ENCODE results near the gene ATP11B. TPM values are rescaled to one million over a fixed set of nuclear protein-coding genes. Genes with fewer than 3 reads are reported as not detected.
A peak's percentile ranks its signal among the peaks of the same experiment; 100 is the strongest.

Gene ATP11B
- total and polyA plus RNA-seq, 9 of the 15 experiments (the other 6 are each of a cell fraction or from before 2014, with no cell fraction given), result 11.9 to 68.7 (median 41.8) TPM

DNA sequence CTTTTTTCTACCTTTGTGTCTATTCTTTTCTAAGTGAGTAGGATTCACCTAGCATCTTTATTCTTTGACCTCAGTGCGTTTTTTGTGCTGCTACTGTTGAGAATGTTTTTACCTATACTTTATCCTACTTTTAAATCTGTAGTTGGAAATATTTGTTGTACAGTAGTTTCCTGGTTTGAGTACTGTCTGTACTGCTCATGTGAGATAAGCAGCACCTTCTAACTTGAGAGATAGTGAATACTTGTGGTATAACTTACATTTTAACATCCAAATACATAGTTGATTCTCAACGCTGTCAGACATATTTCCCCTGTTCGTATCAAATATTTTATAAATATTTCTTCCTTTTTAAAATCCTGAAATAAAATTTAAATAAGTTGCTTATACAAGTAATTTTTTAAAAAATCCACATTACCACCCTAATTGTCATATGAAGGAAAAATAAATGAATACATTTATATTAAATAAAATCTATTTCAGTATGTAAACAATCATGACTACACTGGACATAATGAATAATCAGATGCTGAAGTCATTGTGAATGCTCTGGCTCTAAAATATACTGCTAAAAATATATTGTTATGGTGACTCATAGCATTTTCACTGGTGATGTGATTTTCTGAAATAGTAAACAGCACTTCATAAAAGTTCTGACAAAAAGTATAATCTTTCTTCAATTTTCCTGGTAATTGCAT is 17.4 kb downstream of the ATP11B start:
- ChIA-PET POLR2A (interaction anchor here (0.7 to 1.4 kb wide), 2 partner anchors 13 to 17 kb away, joined by 3 read pairs; no protein-coding TSS in a partner anchor), CTCF (ENCODE audit: low intra/inter-chr PET ratio) (interaction anchor here (0.6 kb wide), 1 partner anchor 967 kb away, joined by 3 read pairs; no protein-coding TSS in a partner anchor)
- ATAC-seq, result peak; percentile 69
- H3K9me3 ChIP-seq (replicated peaks; ENCODE audit: control insufficient read depth, insufficient read depth, low read depth, low read length), result no peaks in the 10 kb centered on the region
- FAIRE-seq, result peak; percentile 71
- no TSS peak for BruUV-seq (replicated peaks)
- no peaks in the 10 kb centered on the region for H3K9me1 ChIP-seq (ENCODE audit: control insufficient read depth, insufficient read depth, low read length)
- no peak overlapping the region for H3K4me3 ChIP-seq
- H3K79me2 ChIP-seq (ENCODE audit: control insufficient read depth, insufficient read depth, low read length), result peaks cover 100% of the 10 kb centered on the region
- intact Hi-C loops (cut with micrococcal nuclease) (no loop called here), in situ Hi-C loops (cut with MboI) (no loop called here)
- DNase-seq (ENCODE audit: extremely low read depth in 1 of 4, low spot score in 3 of 4), result peak in 1 of 4 experiments; percentile 42
- H2AFZ ChIP-seq (ENCODE audit: low read depth, low read length), result no peak overlapping the region
- peaks cover 13 to 52% of the 10 kb centered on the region in 2 experiments for H3K4me1 ChIP-seq (replicated peaks in 1 of 2; ENCODE audit: control insufficient read depth in 2 of 2, insufficient read depth in 2 of 2, low read length in 2 of 2)
- H3K9ac ChIP-seq (ENCODE audit: insufficient read depth in 1 of 2, low read depth in 2 of 2, low read length in 2 of 2), result no peak overlapping the region
- H3K27me3 ChIP-seq (ENCODE audit: control insufficient read depth in 2 of 2, insufficient read depth in 2 of 2, low read length in 2 of 2), result no peaks in the 10 kb centered on the region
- no peak overlapping the region for H3K4me2 ChIP-seq (ENCODE audit: insufficient read depth, low read length)
- 0% methylated on average over 3 of the region's 3 CpGs for WGBS (ENCODE audit: insufficient coverage, low coverage, missing lambda C conversion rate)
- peak overlapping the region; percentile 17; the same call in 2 of the 3 replicates for H3K27ac ChIP-seq (ENCODE audit: extremely low read depth, low read depth, low read length)
- no peaks in the 10 kb centered on the region; the same call in 2 of the 3 replicates for H3K36me3 ChIP-seq (ENCODE audit: control insufficient read depth, insufficient read depth, low read length)
- 0 out of 2 replicates have a peak, but pooled peaks cover 3% of the 10 kb centered on the region for H4K20me1 ChIP-seq (replicated peaks; ENCODE audit: control insufficient read depth, insufficient read depth, low read length)
- TF ChIP-seq ZBED1 (IDR thresholded peaks at IDR 0.05) (no peak), ZNF551 (CRISPR knock-in tag; IDR thresholded peaks at IDR 0.05) (no peak), SMARCE1 (IDR thresholded peaks at IDR 0.05) (peak; percentile 72), ZNF324 (CRISPR knock-in tag; IDR thresholded peaks at IDR 0.05) (no peak), MTA3 (IDR thresholded peaks at IDR 0.05; ENCODE audit: borderline replicate concordance) (no peak), ZEB2 (IDR thresholded peaks at IDR 0.05) (0 out of 2 replicates have a peak, but pooled peaks have one; percentile 36), DPF2 (IDR thresholded peaks at IDR 0.05) (peak; percentile 59; the same call in 1 of the 2 replicates), GABPB2 (CRISPR knock-in tag; conservative IDR thresholded peaks at IDR 0.05) (no peak), KLF13 (tag; IDR thresholded peaks at IDR 0.05; ENCODE audit: borderline replicate concordance, low read depth) (no peak), JUN (IDR thresholded peaks at IDR 0.05; ENCODE audit: borderline replicate concordance, low read depth, low read length) (0 out of 2 replicates have a peak, but pooled peaks have one; percentile 18), JUN (CRISPR knock-in tag; IDR thresholded peaks at IDR 0.05; ENCODE audit: borderline replicate concordance) (no peak), RCOR1 (IDR thresholded peaks at IDR 0.05; ENCODE audit: borderline replicate concordance in 1 of 2, low read depth in 2 of 2, low read length in 2 of 2) (peak in 1 of 2 experiments; percentile 66; a peak in 1 of 4 replicates), SRSF7 (optimal IDR thresholded peaks at IDR 0.05; ENCODE audit: low read depth, low read length) (no peak), FOSL1 (tag; conservative IDR thresholded peaks at IDR 0.05) (peak; percentile 46; the same call in 1 of the 2 replicates)
- TF ChIP-seq, protein P1, sequence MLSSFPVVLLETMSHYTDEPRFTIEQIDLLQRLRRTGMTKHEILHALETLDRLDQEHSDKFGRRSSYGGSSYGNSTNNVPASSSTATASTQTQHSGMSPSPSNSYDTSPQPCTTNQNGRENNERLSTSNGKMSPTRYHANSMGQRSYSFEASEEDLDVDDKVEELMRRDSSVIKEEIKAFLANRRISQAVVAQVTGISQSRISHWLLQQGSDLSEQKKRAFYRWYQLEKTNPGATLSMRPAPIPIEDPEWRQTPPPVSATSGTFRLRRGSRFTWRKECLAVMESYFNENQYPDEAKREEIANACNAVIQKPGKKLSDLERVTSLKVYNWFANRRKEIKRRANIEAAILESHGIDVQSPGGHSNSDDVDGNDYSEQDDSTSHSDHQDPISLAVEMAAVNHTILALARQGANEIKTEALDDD (IDR thresholded peaks at IDR 0.05), result peak; percentile 84
- TF ChIP-seq, protein P2, sequence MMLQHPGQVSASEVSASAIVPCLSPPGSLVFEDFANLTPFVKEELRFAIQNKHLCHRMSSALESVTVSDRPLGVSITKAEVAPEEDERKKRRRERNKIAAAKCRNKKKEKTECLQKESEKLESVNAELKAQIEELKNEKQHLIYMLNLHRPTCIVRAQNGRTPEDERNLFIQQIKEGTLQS (IDR thresholded peaks at IDR 0.05), result peak; percentile 90
- TF ChIP-seq, protein P2 (CRISPR knock-in tag; conservative IDR thresholded peaks at IDR 0.05), result no peak
- TF ChIP-seq, protein P3, sequence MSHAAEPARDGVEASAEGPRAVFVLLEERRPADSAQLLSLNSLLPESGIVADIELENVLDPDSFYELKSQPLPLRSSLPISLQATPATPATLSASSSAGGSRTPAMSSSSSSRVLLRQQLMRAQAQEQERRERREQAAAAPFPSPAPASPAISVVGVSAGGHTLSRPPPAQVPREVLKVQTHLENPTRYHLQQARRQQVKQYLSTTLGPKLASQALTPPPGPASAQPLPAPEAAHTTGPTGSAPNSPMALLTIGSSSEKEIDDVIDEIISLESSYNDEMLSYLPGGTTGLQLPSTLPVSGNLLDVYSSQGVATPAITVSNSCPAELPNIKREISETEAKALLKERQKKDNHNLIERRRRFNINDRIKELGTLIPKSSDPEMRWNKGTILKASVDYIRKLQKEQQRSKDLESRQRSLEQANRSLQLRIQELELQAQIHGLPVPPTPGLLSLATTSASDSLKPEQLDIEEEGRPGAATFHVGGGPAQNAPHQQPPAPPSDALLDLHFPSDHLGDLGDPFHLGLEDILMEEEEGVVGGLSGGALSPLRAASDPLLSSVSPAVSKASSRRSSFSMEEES (CRISPR knock-in tag; IDR thresholded peaks at IDR 0.05), result no peak
- TF ChIP-seq, protein P4, sequence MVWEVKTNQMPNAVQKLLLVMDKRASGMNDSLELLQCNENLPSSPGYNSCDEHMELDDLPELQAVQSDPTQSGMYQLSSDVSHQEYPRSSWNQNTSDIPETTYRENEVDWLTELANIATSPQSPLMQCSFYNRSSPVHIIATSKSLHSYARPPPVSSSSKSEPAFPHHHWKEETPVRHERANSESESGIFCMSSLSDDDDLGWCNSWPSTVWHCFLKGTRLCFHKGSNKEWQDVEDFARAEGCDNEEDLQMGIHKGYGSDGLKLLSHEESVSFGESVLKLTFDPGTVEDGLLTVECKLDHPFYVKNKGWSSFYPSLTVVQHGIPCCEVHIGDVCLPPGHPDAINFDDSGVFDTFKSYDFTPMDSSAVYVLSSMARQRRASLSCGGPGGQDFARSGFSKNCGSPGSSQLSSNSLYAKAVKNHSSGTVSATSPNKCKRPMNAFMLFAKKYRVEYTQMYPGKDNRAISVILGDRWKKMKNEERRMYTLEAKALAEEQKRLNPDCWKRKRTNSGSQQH (CRISPR knock-in tag; IDR thresholded peaks at IDR 0.05), result no peak
